ENCODE results near the gene HOXA11. TPM values are rescaled to one million over a fixed set of nuclear protein-coding genes. Genes with fewer than 3 reads are reported as not detected.

HOXA11 gene
- total RNA-seq, 1 donor from 2014 or later, result not detected

DNA sequence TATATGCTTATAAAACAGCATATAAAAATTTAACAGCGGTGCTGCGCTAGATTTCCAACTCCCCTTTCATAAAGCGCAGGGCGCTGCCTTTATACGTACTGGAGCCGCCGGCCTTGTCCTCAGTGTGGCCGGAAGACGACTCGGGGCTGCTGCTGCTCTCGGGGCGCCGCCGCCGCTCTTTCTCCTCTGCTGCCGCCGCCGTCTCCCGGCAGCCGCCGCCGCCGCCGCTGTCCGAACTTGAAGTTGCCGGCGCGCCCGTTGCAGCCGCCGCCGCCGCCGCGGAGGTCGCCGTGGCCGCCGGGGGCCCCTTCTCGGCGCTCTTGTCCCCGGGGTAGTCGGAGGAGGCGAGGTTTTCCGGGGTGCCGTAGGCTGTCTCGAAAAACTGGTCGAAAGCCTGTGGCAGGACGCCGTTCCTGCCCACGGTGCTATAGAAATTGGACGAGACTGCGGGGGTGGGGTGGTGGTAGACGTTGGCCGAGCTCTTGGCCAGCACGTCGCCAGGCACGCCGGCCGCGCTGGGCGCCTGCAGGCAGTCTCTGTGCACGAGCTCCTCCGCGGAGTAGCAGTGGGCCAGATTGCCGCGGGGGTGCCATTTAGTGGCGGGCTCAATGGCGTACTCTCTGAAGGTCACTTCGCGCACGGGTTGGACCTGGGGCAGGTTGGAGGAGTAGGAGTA, 557 bp downstream of the HOXA11 start:
- intact Hi-C loops (cut with DNase I), result no loop called here
- DNase-seq (ENCODE audit: low spot score), result peak; percentile 73

GRCh38 chr7:27183682-27184336, 1.2 kb downstream of the HOXA11 start:
- intact Hi-C loops (cut with DNase I), result no loop called here
- peak; percentile 26 for DNase-seq (ENCODE audit: low spot score)

GRCh38 chr7:27182861-27183681, 2.0 kb downstream of the HOXA11 start:
- DNase-seq (ENCODE audit: low spot score), result peak; percentile 51

GRCh38 chr7:27182285-27182841, 2.7 kb downstream of the HOXA11 start:
- intact Hi-C loops (cut with DNase I), result no loop called here
- DNase-seq (ENCODE audit: low spot score), result peak; percentile 55

More at GRCh38 chr7:27182861-27183681, 2.0 kb downstream of the HOXA11 start:
- intact Hi-C loops (cut with DNase I), result no loop called here

DNA sequence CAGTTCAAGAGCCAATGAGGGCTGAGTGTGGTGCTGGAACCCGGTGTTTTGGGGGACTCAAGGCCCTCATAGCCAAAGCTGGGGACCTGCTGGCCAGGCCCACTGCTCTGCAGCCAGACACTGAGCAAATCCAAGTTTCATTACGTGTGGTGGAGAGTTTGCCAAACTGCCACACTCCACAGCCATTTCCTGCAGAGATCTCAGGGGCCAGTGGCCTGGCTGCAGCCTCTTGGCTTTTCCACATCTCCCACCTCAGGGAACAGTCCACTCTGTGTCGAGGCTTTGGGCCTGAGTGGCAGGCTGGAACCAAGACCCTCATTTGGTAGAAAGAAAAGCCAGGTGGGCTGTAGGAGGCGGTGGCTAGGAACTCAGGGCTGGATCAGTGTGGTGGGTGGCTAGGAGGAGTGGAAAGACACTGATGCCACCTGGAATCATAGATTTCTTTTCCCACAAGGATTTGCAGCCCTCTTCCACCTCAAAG, 3.2 kb downstream of the HOXA11 start:
- DNase-seq (ENCODE audit: low spot score), result no peak
- intact Hi-C loops (cut with DNase I), result no loop called here

DNA sequence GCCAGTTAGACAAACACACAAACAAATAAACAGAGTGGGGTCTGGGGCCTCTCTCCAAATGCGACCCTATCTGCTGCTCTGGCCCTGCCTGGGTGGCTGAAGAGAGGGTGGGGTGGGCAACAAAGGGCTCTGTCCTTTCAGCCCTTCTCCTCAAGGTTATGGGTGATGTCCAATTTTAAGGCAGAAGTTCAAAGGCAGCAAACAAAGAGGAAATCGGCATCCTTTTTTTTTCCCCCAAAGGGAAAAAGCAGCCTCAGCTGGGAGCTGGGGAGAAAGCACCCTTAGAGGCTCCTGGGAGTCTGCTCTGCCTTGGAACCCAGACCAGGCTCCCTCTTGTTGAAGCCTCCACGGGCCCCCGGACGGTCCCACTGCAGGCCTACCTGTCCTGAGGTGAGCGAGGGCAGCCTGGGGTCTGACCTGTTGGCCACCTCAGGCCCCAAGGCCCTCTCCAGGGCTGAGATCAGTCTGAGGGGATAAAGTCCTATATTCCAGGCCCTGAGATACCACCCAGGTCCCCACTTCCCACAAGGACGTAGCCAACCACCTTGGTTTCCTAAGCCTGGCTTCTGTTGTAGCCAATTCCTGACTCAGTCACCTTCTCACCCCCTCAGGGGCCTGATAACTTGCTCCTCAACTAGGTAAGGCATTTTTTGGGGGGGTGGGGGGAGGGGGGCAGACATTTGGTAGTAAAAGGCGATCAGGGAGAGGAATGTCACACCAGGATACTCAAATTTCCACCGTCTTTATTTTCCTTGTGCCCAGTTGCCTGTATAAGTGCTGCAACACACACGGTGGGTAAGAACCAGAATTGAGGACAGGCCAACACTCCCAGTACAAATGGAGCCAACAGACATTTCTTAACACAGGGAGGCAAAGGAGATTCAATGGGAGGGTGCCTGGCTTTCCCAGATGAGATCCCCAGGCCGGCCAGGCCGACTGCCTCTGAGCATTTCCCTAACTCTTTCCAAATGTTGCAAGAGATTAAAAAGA, 4.3 kb downstream of the HOXA11 start:
- intact Hi-C loops (cut with DNase I), result no loop called here

DNA sequence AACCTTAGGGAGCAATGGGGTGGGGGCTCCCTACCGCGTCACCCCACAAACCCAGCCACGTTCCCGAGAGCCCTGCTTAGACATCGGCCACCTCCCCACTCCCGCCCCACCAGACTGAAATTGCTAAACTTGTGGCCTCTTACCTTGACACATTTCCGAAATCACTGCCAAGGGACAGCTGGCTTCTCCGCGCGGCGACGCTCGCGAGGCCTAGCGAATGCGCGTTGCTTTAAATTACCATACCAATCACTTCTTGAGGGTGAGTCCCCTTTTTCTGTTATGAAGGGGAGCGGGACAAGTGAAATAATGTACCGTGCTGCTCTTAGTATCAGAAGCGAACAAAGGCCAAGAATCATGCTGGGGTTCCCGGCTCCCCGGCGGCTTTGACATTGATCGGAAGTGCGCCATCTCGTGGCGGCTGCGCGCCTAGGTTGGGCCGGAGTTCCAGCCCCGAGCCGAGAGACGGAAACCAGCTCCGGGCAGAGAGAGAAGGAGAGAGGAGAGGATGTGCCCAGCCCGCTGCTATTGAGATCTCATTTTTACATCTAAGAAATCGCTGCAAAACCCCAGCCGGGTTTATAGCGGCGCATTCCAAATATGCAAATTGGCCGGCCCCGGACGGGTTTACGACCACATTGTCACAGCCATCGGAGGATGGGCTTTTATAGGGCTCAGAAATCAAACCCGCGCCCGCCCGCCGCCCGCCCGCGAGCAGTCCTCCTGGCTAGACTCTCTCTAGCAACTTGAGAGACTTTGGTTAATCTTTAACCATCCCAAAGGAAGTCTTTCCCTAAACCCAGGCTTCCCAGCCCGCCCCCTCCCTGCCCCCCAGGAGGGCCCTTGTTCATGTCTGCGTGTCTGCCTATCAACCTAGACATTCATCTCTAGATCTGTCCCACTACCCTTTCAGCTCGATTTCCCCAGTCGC, 5.3 kb downstream of the HOXA11 start:
- peak; percentile 75 for DNase-seq (ENCODE audit: low spot score)
- intact Hi-C loops (cut with DNase I), result no loop called here

More for the DNA sequence above, 4.3 kb downstream of the HOXA11 start:
- peak; percentile 62 for DNase-seq (ENCODE audit: low spot score)

DNA sequence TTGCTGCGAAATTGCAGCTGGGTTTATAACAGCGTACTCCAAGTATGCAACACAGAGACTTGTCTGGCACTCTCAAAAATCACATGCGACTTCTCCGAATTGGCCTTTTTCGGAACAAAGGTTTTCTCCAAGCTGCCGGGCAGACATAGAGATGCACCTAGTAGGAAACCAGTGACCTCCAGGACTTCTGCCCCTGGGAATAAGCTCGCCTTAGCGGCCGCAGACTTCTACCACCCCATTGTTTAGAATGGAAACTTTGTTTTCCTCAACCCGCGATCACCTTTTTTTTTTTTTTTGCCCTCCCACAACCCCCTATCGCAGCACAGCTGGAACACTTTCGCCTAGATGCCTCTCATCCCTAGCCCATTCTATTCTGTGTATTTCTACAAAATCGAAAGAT, 6.0 kb downstream of the HOXA11 start:
- no peak for DNase-seq (ENCODE audit: low spot score)
- intact Hi-C loops (cut with DNase I), result no loop called here

GRCh38 chr7:27178366-27178765, 6.7 kb downstream of the HOXA11 start:
- intact Hi-C loops (cut with DNase I), result no loop called here
- DNase-seq (ENCODE audit: low spot score), result no peak

- intact Hi-C loops (cut with DNase I), result no loop called here
These were observed 7.2 kb downstream of the HOXA11 start for GRCh38 chr7:27177795-27178320.

DNA sequence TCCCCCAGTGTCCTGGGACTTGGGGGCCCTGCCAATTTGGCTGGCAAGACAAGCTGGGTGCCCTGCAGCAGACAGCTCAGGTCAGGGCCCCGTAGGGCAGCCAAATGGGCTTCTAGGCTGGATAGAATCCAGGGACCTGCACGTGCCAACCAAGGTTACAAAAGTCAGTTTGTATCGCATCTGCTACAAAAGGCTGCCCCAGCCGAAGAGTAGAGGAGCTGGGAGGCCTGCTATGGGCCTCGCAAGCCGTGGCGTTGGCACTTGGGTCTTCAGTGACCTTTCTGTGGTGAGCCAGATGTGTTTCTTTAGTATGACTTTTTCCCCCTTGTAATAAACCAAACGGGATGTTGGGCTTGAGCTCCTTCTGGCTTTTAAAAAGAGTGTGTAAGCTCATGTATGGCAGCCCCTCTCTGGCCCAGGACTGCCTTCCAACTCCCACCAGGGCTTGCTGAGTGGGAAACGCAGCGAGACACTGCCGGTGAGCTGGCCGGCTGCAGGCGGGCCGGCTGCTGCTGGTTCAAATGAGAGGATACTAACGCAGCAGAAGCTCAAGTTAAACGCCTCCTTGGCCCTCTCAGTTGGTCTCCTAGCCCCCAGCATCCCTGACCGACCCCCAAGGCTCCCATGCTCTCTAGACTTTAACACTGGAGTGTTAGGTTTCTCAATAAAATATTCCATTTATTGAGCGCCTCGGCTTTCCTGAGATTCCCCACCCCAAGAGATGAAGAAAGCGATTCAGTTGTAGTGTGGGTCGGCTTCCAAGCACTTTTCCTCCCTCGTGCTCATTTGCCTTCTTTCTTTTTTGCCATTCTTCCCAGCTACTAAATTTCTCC, 7.9 kb downstream of the HOXA11 start:
- peak; percentile 62 for DNase-seq (ENCODE audit: low spot score)
- intact Hi-C loops (cut with DNase I), result no loop called here

More at GRCh38 chr7:27177795-27178320, 7.2 kb downstream of the HOXA11 start:
- no peak for DNase-seq (ENCODE audit: low spot score)

GRCh38 chr7:27176524-27176845, 8.5 kb downstream of the HOXA11 start:
- DNase-seq (ENCODE audit: low spot score), result peak; percentile 63
- intact Hi-C loops (cut with DNase I), result no loop called here

GRCh38 chr7:27175626-27176523, 9.2 kb downstream of the HOXA11 start:
- intact Hi-C loops (cut with DNase I), result no loop called here
- peak; percentile 63 for DNase-seq (ENCODE audit: low spot score)

GRCh38 chr7:27174874-27175625, 10.0 kb downstream of the HOXA11 start:
- DNase-seq (ENCODE audit: low spot score), result peak; percentile 44
- intact Hi-C loops (cut with DNase I), result no loop called here
